Right lobe of liver (tissue), 6 donors: Measurements from ENCODE around the gene OR9Q1. TPM values are rescaled to one million over a fixed set of nuclear protein-coding genes. Genes with fewer than 3 reads are reported as not detected.
"Not testable (repeated sequence)": the region's sequence is repeated elsewhere in the genome, so short reads cannot be mapped to it uniquely, and the experiment has no call there.

Experiments used
- ATAC-seq, 4 donors: fragments of 200-7000 bp; cut with Tn5 transposase; one replicate each; pipeline ENCODE4 v1.9.1; 2020; ENCODE audit warnings: mild to moderate bottlenecking in 4 of 4, moderate library complexity in 4 of 4
- DNase-seq, 3 donors: peaks; one replicate each; pipeline ENCODE4 v3.0.0-alpha.2; 2020
- H3K27ac ChIP-seq, 3 donors: fragments of 200-600 bp; one replicate each; pipeline ENCODE4 v1.8.0; 2022
- H3K27me3 ChIP-seq, 2 donors: fragments of 200-600 bp; one replicate each; pipeline ENCODE4 v1.8.0; 2022
- H3K36me3 ChIP-seq, 4 donors: fragments of 200-600 bp; sonication (generic) in 1 of 4; one replicate each; pipeline versions ENCODE4 v1.5.1 to v1.8.0; 2017 to 2022; ENCODE audit warnings: control low read depth in 1 of 4
- H3K4me1 ChIP-seq, 4 donors: fragments of 200-600 bp; sonication (generic) in 1 of 4; one replicate each; pipeline versions ENCODE4 v1.5.1 to v1.8.0; 2017 to 2022; ENCODE audit warnings: control low read depth in 1 of 4
- H3K4me3 ChIP-seq, 3 donors: fragments of 200-600 bp; one replicate each; pipeline ENCODE4 v1.8.0; 2022
- H3K9me3 ChIP-seq, 4 donors: fragments of 200-600 bp; sonication (generic) in 1 of 4; one replicate each; pipeline versions ENCODE4 v1.5.1 to v1.8.0; 2017 to 2022; ENCODE audit warnings: control low read depth in 1 of 4
- CTCF ChIP-seq, 4 donors: fragments of 200-600 bp in 3 of 4; fragments of 450-650 bp in 1 of 4; IDR thresholded peaks; one replicate each; pipeline versions ENCODE4 v1.5.1 to v1.8.0; 2016 to 2022; ENCODE audit warnings: antibody characterized with exemption in 4 of 4, mild to moderate bottlenecking in 2 of 4
- POLR2A ChIP-seq: fragments of 450-650 bp; IDR thresholded peaks from one replicate; pipeline ENCODE4 v1.6.1; 2017; ENCODE audit warnings: antibody characterized with exemption, mild to moderate bottlenecking
- WGBS: methylation state at CpG from one replicate; pipeline ENCODE4 v1.1.6; 2018; ENCODE audit warnings: low coverage, low lambda C conversion rate; ENCODE audit not compliant: insufficient coverage; ENCODE audit errors: missing lambda C conversion rate; 5-methylcytosine and 5-hydroxymethylcytosine counted together
- intact Hi-C, 2 donors: fragments of 100-400 bp; cut with DNase I; formaldehyde crosslinking; loops; one replicate each; pipeline versions ENCODE4 v1.11.2 to v1.14.1; 2022
- total RNA-seq, 6 experiments: library from RNA; depleted of rRNA in 2 of 6; stranded (reverse); fragments of >200 nt in 2 of 6; fragmentation: NEBNext Ultra II Directional in 3 of 6; extraction: Animal tissue kit (Norgen Biotek cat#: 25700) in 3 of 6; gene quantifications; one replicate each; pipeline versions ENCODE4 v1.1.0 to v1.2.4, GENCODE V29; 2016 to 2023
- donor health status: DM: no; HTN: yes; CAD: no.
- donor health status: DM: no; HTN: no; CAD: no.
- donor health status: DM: no; HTN: no; CAD: no.
- donor health status: DM: no; HTN: yes; CAD: no.
- donor health status: DM: no; HTN: yes; CAD: no.

Gene OR9Q1
- total RNA-seq, 6 experiments from 2014 or later: not detected

GRCh38 chr11:57982776-57983175, 40.9 kb upstream of the OR9Q1 start:
- H3K4me3 ChIP-seq: no peak overlapping the region
- DNase-seq: no peak
- no peak overlapping the region for H3K27ac ChIP-seq
- intact Hi-C loops: no loop called here
- no peaks in the 10 kb centered on the region for H3K27me3 ChIP-seq
- H3K9me3 ChIP-seq: no peaks in the 10 kb centered on the region
- TF ChIP-seq CTCF (IDR thresholded peaks at IDR 0.05) (no peak), POLR2A (no peak)
- WGBS: 72% methylated on average over 4 of the region's 4 CpGs
- ATAC-seq: no peak
- H3K4me1 ChIP-seq: no peaks in the 10 kb centered on the region
- no peaks in the 10 kb centered on the region for H3K36me3 ChIP-seq

DNA sequence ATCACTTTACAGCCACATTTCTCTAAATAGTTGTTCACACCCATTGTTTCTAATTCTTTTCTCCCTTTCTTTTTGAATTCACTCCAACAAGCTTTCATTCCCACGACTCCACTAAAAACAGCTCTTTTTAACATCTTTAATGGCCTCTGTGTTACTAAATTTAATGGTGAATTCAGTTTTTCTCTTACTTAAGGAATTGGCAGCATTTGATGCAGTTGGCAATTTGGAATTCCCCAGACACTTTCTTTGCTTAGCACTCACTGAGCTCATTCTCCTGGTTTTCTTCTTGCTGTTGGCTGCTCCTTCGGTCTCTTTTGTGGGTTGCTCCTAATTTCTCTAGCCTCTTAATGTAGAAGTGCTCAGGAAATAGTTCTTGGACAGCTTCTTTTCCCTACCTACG, 40.5 kb upstream of the OR9Q1 start:
- 50% methylated on average over 3 of the region's 3 CpGs for WGBS
- ATAC-seq: no peak
- Histone ChIP-seq H3K27ac (no peak overlapping the region), H3K27me3 (no peaks in the 10 kb centered on the region), H3K36me3 (no peaks in the 10 kb centered on the region), H3K4me3 (no peak overlapping the region), H3K9me3 (no peaks in the 10 kb centered on the region), H3K4me1 (no peaks in the 10 kb centered on the region)
- TF ChIP-seq POLR2A (no peak), CTCF (IDR thresholded peaks at IDR 0.05) (no peak)
- DNase-seq: no peak
- intact Hi-C loops: no loop called here

- H3K4me3 ChIP-seq, H3K27ac ChIP-seq, H3K27me3 ChIP-seq, H3K9me3 ChIP-seq, H3K36me3 ChIP-seq, ATAC-seq, DNase-seq, intact Hi-C loops, H3K4me1 ChIP-seq: not testable (repeated sequence)
- WGBS: no CpG with 5 or more reads among the region's 13 CpGs
Observed at GRCh38 chr11:57999523-57999922, 24.2 kb upstream of the OR9Q1 start.

- WGBS: 100% methylated on average over 1 of the region's 10 CpGs
- intact Hi-C loops, ATAC-seq, H3K4me3 ChIP-seq, H3K36me3 ChIP-seq, H3K27me3 ChIP-seq, H3K4me1 ChIP-seq, H3K27ac ChIP-seq, H3K9me3 ChIP-seq, DNase-seq: not testable (repeated sequence)
Observed at GRCh38 chr11:58000021-58000420, 23.7 kb upstream of the OR9Q1 start.

- no peaks in the 10 kb centered on the region for H3K36me3 ChIP-seq
- TF ChIP-seq POLR2A (no peak), CTCF (IDR thresholded peaks at IDR 0.05) (no peak)
- no peak for ATAC-seq
- 48% methylated on average over 5 of the region's 5 CpGs for WGBS
- H3K27ac ChIP-seq: no peak overlapping the region
- intact Hi-C loops: no loop called here
- no peaks in the 10 kb centered on the region for H3K4me1 ChIP-seq
- no peaks in the 10 kb centered on the region for H3K9me3 ChIP-seq
- H3K4me3 ChIP-seq: no peak overlapping the region
- DNase-seq: no peak
- no peaks in the 10 kb centered on the region for H3K27me3 ChIP-seq
Observed at GRCh38 chr11:58000699-58001098, 23.0 kb upstream of the OR9Q1 start.

DNA sequence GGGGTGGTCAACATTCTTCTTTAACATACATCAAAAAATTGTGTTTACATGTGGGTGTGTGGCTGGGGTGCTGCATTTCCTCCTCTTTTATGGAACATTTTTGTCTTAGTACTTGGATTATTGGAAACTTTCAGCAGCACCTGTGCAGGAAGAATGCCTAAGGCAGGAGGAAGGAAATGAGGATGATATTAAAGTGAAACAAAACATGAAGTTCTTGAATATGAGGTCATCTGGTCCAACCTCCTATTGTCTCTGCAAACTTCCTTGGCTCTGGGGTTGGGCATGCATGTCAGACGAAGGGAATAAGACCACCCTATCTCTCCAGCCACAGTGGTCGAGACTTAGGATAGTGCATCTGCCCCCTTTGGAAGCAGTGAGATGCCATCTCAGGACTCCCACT, 20.6 kb upstream of the OR9Q1 start:
- H3K27me3 ChIP-seq: no peaks in the 10 kb centered on the region

More for the DNA sequence above, 20.6 kb upstream of the OR9Q1 start:
- H3K9me3 ChIP-seq: no peaks in the 10 kb centered on the region
- H3K4me1 ChIP-seq: no peaks in the 10 kb centered on the region
- ATAC-seq (peak in 3 of 4 donors; percentile 18 to 23 (median 22)), DNase-seq (no peak)
- intact Hi-C loops: no loop called here
- no peaks in the 10 kb centered on the region for H3K36me3 ChIP-seq
- no peak overlapping the region for H3K27ac ChIP-seq
- no peak overlapping the region for H3K4me3 ChIP-seq
- whole genome bisulfite sequencing: 38% methylated on average over 2 of the region's 2 CpGs
- TF ChIP-seq POLR2A (no peak), CTCF (IDR thresholded peaks at IDR 0.05) (no peak)
